Natural killer cell (primary cell): ENCODE data around the gene TRAM2. TPM values are rescaled to one million over a fixed set of nuclear protein-coding genes. Genes with fewer than 3 reads are reported as not detected.

Experiments used
- ATAC-seq, 3 donors: fragments of 150-1000 bp in 2 of 3; fragments of 200-7000 bp in 1 of 3; cut with Tn5 transposase; 1 replicate in 1 of 3; 2 replicates in 2 of 3; pipeline ENCODE4 v1.10.0; 2021; ENCODE audit warnings: mild to moderate bottlenecking in 2 of 3, moderate library complexity in 2 of 3
- DNase-seq, 2 donors: peaks; one replicate each; pipeline versions ENCODE4 v3.0.0 to v3.0.0-alpha.2; 2013 to 2021; ENCODE audit warnings: mixed read lengths in 1 of 2
- H3K27ac ChIP-seq: one replicate; pipeline ENCODE4 v1.5.1; 2013; ENCODE audit warnings: mild to moderate bottlenecking, low read length
- H3K27me3 ChIP-seq: one replicate; pipeline ENCODE4 v1.6.1; 2013; ENCODE audit warnings: low read length; ENCODE audit not compliant: control insufficient read depth, insufficient read depth
- H3K36me3 ChIP-seq: one replicate; pipeline ENCODE4 v1.6.1; 2013; ENCODE audit warnings: low read length; ENCODE audit not compliant: control insufficient read depth, insufficient read depth
- H3K4me1 ChIP-seq: one replicate; pipeline ENCODE4 v1.6.1; 2013; ENCODE audit warnings: low read length; ENCODE audit not compliant: control insufficient read depth, insufficient read depth
- H3K4me3 ChIP-seq: one replicate; pipeline ENCODE4 v1.5.1; 2013; ENCODE audit warnings: low read length
- H3K9me3 ChIP-seq: one replicate; pipeline ENCODE4 v1.6.1; 2013; ENCODE audit warnings: low read length; ENCODE audit not compliant: control insufficient read depth, insufficient read depth
- H3K27ac Mint-ChIP-seq, 2 donors: one replicate each; pipeline ENCODE4 v1.8.0; 2022; ENCODE audit warnings: mild to moderate bottlenecking in 2 of 2, mixed read lengths in 2 of 2, moderate library complexity in 1 of 2
- H3K27me3 Mint-ChIP-seq, 2 donors: one replicate each; pipeline ENCODE4 v1.8.0; 2022; ENCODE audit warnings: low read depth in 2 of 2, mixed read lengths in 2 of 2
- H3K36me3 Mint-ChIP-seq: one replicate; pipeline ENCODE4 v1.8.0; 2022; ENCODE audit warnings: mixed read lengths
- H3K4me1 Mint-ChIP-seq, 2 donors: one replicate each; pipeline ENCODE4 v1.8.0; 2022; ENCODE audit warnings: mixed read lengths in 2 of 2
- H3K4me3 Mint-ChIP-seq: one replicate; pipeline ENCODE4 v1.8.0; 2022; ENCODE audit warnings: mild to moderate bottlenecking, moderate library complexity, mixed read lengths
- H3K9me3 Mint-ChIP-seq, 2 donors: one replicate each; pipeline ENCODE4 v1.8.0; 2022; ENCODE audit warnings: mixed read lengths in 2 of 2
- CTCF ChIP-seq: fragments of 200-600 bp; IDR thresholded peaks from one replicate; pipeline ENCODE4 v1.8.0; 2022; ENCODE audit warnings: antibody characterized with exemption
- WGBS: methylation state at CpG from one replicate; pipeline ENCODE4 v1.1.7; 2013; ENCODE audit warnings: missing lambda C conversion rate; ENCODE audit not compliant: insufficient coverage; 5-methylcytosine and 5-hydroxymethylcytosine counted together
- intact Hi-C: fragments of 100-400 bp; cut with micrococcal nuclease; formaldehyde crosslinking; loops from one replicate; pipeline ENCODE4 v1.14.2; 2022
- total RNA-seq, 4 donors: library from RNA; stranded (reverse); fragments of 120-200 nt in 1 of 4; gene quantifications; one replicate each; pipeline versions ENCODE4 v1.2.3 to v1.2.4, GENCODE V29; 2013 to 2022

TRAM2 gene
- total RNA-seq, 3 donors from 2014 or later (not counting 1 experiment from before 2014, with no cell fraction given) = 16.2 to 20.0 (median 19.2) TPM

- Histone ChIP-seq H3K4me3 (no peak overlapping the region), H3K9me3 (no peaks in the 10 kb centered on the region), H3K36me3 (no peaks in the 10 kb centered on the region), H3K27ac (no peak overlapping the region), H3K27me3 (no peaks in the 10 kb centered on the region), H3K4me1 (no peaks in the 10 kb centered on the region)
- no peak for TF ChIP-seq CTCF
- no peak for DNase-seq
- Mint-ChIP-seq H3K27ac (no peak overlapping the region), H3K27me3 (peaks cover 6 to 13% of the 10 kb centered on the region in 2 donors), H3K4me1 (no peaks in the 10 kb centered on the region), H3K4me3 (no peak overlapping the region), H3K36me3 (no peaks in the 10 kb centered on the region), H3K9me3 (no peaks in the 10 kb centered on the region)
- intact Hi-C loops = no loop called here
- ATAC-seq = no peak
Observed at GRCh38 chr6:52620906-52621190, 44.0 kb upstream of the TRAM2 start.

- no peak for ATAC-seq
- no peak overlapping the region for H3K27ac Mint-ChIP-seq
- no peaks in the 10 kb centered on the region for H3K4me1 Mint-ChIP-seq
- TF ChIP-seq CTCF = no peak
- H3K27ac ChIP-seq = no peak overlapping the region
- H3K4me3 ChIP-seq = no peak overlapping the region
- peaks cover 7 to 13% of the 10 kb centered on the region in 2 donors for H3K27me3 Mint-ChIP-seq
- no peak overlapping the region for H3K4me3 Mint-ChIP-seq
- H3K9me3 ChIP-seq = no peaks in the 10 kb centered on the region
- no peaks in the 10 kb centered on the region for H3K36me3 ChIP-seq
- no peaks in the 10 kb centered on the region for H3K4me1 ChIP-seq
- WGBS = 87% methylated on average over 2 of the region's 2 CpGs
- no peaks in the 10 kb centered on the region for H3K9me3 Mint-ChIP-seq
- no peaks in the 10 kb centered on the region for H3K27me3 ChIP-seq
- intact Hi-C loops = no loop called here
- no peaks in the 10 kb centered on the region for H3K36me3 Mint-ChIP-seq
- DNase-seq = no peak
Observed at GRCh38 chr6:52620055-52620905, 43.4 kb upstream of the TRAM2 start.

- Histone ChIP-seq H3K27me3 (no peaks in the 10 kb centered on the region), H3K27ac (no peak overlapping the region), H3K9me3 (no peaks in the 10 kb centered on the region), H3K4me1 (no peaks in the 10 kb centered on the region), H3K4me3 (no peak overlapping the region), H3K36me3 (no peaks in the 10 kb centered on the region)
- 74% methylated on average over 4 of the region's 4 CpGs for WGBS
- Mint-ChIP-seq H3K27ac (no peak overlapping the region), H3K36me3 (no peaks in the 10 kb centered on the region), H3K4me1 (no peaks in the 10 kb centered on the region), H3K27me3 (peaks cover 5 to 10% of the 10 kb centered on the region in 2 donors), H3K9me3 (no peaks in the 10 kb centered on the region), H3K4me3 (no peak overlapping the region)
- ATAC-seq (no peak), DNase-seq (no peak)
- no peak for TF ChIP-seq CTCF
- intact Hi-C loops = no loop called here
Observed at GRCh38 chr6:52617087-52617486, 40.2 kb upstream of the TRAM2 start.
